SKM-1 treated with dmso at 0.1 percent for 144 hours (cell line): ENCODE results near the gene ARHGAP9.
"Not testable (repeated sequence)": the region's sequence is repeated elsewhere in the genome, so short reads cannot be mapped to it uniquely, and the experiment has no call there.

Source experiments
- DNase-seq: peaks from one replicate; lab custom pipeline; 2025; ENCODE audit not compliant: unreplicated experiment; lab: John Stamatoyannopoulos, UW

ARHGAP9 gene

GRCh38 chr12:57439762-57440266 lies 39.9 kb downstream of the ARHGAP9 start:
- DNase-seq, result no peak

- no peak for DNase-seq
Measured at GRCh38 chr12:57438400-57438799, 41.3 kb downstream of the ARHGAP9 start.

GRCh38 chr12:57435293-57435692 lies 44.4 kb downstream of the ARHGAP9 start:
- DNase-seq, result no peak

- no peak for DNase-seq
Measured at GRCh38 chr12:57434517-57435223, 45.0 kb downstream of the ARHGAP9 start, which contains the start of gene INHBC. INHBC (plus strand) TSS chr12:57434784; CDS start chr12:57434887, 103 bp downstream.

GRCh38 chr12:57433370-57433769 lies 46.3 kb downstream of the ARHGAP9 start:
- DNase-seq, result no peak

GRCh38 chr12:57431654-57432188 lies 47.9 kb downstream of the ARHGAP9 start:
- DNase-seq, result no peak

GRCh38 chr12:57430931-57431566 lies 48.6 kb downstream of the ARHGAP9 start, which contains the start of gene R3HDM2:
R3HDM2 (minus strand) TSS chr12:57431043; CDS start chr12:57310428, 120,615 bp downstream.
- DNase-seq, result peak; percentile 76

GRCh38 chr12:57430112-57430930 lies 49.3 kb downstream of the ARHGAP9 start:
- DNase-seq, result no peak

- DNase-seq, result no peak
Measured at GRCh38 chr12:57429473-57430111, 50.1 kb downstream of the ARHGAP9 start.

- DNase-seq, result no peak
Measured at GRCh38 chr12:57428965-57429364, 50.7 kb downstream of the ARHGAP9 start.

GRCh38 chr12:57426948-57427347 lies 52.7 kb downstream of the ARHGAP9 start:
- DNase-seq, result not testable (repeated sequence)
